Endothelial cell (in vitro differentiated cells): ENCODE results near the gene ZNF497. TPM values are rescaled to one million over a fixed set of nuclear protein-coding genes. Genes with fewer than 3 reads are reported as not detected.

ENCODE experiments used
- DNase-seq: peaks from one replicate; pipeline ENCODE4 v3.0.0; 2021; ENCODE audit warnings: low spot score
- H3K27ac Mint-ChIP-seq: one replicate; pipeline ENCODE4 v1.8.0; 2021; ENCODE audit warnings: mixed read lengths, inconsistent platforms; ENCODE audit not compliant: unreplicated experiment
- H3K27me3 Mint-ChIP-seq: one replicate; pipeline ENCODE4 v1.8.0; 2021; ENCODE audit warnings: mild to moderate bottlenecking, moderate library complexity, mixed read lengths, inconsistent platforms; ENCODE audit not compliant: unreplicated experiment
- H3K36me3 Mint-ChIP-seq: one replicate; pipeline ENCODE4 v1.8.0; 2021; ENCODE audit warnings: mild to moderate bottlenecking, low read depth, mixed read lengths, inconsistent platforms; ENCODE audit not compliant: unreplicated experiment
- H3K4me1 Mint-ChIP-seq: one replicate; pipeline ENCODE4 v1.8.0; 2021; ENCODE audit warnings: mild to moderate bottlenecking, mixed read lengths, inconsistent platforms; ENCODE audit not compliant: unreplicated experiment
- H3K4me3 Mint-ChIP-seq: one replicate; pipeline ENCODE4 v1.8.0; 2021; ENCODE audit warnings: mild to moderate bottlenecking, mixed read lengths, inconsistent platforms; ENCODE audit not compliant: unreplicated experiment
- H3K9me3 Mint-ChIP-seq: one replicate; pipeline ENCODE4 v1.8.0; 2021; ENCODE audit warnings: mixed read lengths, inconsistent platforms; ENCODE audit not compliant: unreplicated experiment
- microRNA-seq: library from miRNA; unstranded; fragments of <30 nt; microRNA quantifications from one replicate; pipeline ENCODE4, GENCODE V29; 2020; ENCODE audit not compliant: unreplicated experiment
- total RNA-seq: library from RNA; stranded (reverse); fragmentation: NEBNext Ultra II Directional; extraction: Animal tissue kit (Norgen Biotek cat#: 25700); gene quantifications from one replicate; pipeline ENCODE4 v1.2.1, GENCODE V29; 2021; ENCODE audit not compliant: unreplicated experiment
- TF ChIP-seq, protein P1 (sequence below): fragments of 200-600 bp; sonication (generic); IDR thresholded peaks from one replicate; pipeline ENCODE4 v1.5.0; 2021; ENCODE audit warnings: antibody characterized with exemption; ENCODE audit not compliant: unreplicated experiment

Gene ZNF497
- total RNA-seq, 1 donor from 2014 or later = 3.6 TPM

- peaks cover 39% of the 10 kb centered on the region for H3K36me3 Mint-ChIP-seq
- peak; percentile 91 for DNase-seq
- peak within 1 kb of the TSS; percentile 100 for H3K4me3 Mint-ChIP-seq
- TF ChIP-seq, protein P1, sequence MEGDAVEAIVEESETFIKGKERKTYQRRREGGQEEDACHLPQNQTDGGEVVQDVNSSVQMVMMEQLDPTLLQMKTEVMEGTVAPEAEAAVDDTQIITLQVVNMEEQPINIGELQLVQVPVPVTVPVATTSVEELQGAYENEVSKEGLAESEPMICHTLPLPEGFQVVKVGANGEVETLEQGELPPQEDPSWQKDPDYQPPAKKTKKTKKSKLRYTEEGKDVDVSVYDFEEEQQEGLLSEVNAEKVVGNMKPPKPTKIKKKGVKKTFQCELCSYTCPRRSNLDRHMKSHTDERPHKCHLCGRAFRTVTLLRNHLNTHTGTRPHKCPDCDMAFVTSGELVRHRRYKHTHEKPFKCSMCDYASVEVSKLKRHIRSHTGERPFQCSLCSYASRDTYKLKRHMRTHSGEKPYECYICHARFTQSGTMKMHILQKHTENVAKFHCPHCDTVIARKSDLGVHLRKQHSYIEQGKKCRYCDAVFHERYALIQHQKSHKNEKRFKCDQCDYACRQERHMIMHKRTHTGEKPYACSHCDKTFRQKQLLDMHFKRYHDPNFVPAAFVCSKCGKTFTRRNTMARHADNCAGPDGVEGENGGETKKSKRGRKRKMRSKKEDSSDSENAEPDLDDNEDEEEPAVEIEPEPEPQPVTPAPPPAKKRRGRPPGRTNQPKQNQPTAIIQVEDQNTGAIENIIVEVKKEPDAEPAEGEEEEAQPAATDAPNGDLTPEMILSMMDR = no peak
- H3K4me1 Mint-ChIP-seq = peaks cover 26% of the 10 kb centered on the region
- H3K27me3 Mint-ChIP-seq = peaks cover 11% of the 10 kb centered on the region
- H3K27ac Mint-ChIP-seq = peak within 1 kb of the TSS; percentile 100
- H3K9me3 Mint-ChIP-seq = no peaks in the 10 kb centered on the region
Measured at GRCh38 chr19:58305065-58305931, 57.3 kb downstream of the ZNF497 start, which contains the start of gene ERVK3-1. Gene ERVK3-1 (plus strand): TSS chr19:58305377. CDS start chr19:58312169, 6,792 bp downstream.

GRCh38 chr19:58304748-58305064 lies 57.8 kb downstream of the ZNF497 start:
- Mint-ChIP-seq H3K27me3 (peaks cover 11% of the 10 kb centered on the region), H3K4me3 (peak overlapping the region; percentile 100), H3K27ac (peak overlapping the region; percentile 100), H3K4me1 (peaks cover 23% of the 10 kb centered on the region), H3K9me3 (no peaks in the 10 kb centered on the region), H3K36me3 (peaks cover 43% of the 10 kb centered on the region)
- no peak for DNase-seq
- TF ChIP-seq, protein P1 = no peak

Small RNA genes within 50 kb of the gene (microRNA-seq; reads per million reads assigned to microRNA genes)
- gene MIR4754 (0.90 reads per million, percentile 9 among the genes with 10 or more reads in this experiment), gene MIR6806 (0.21 reads per million)

Other genes with a start within 250 kb of the ZNF497 start
- gene ZNF329, start 212.0 kb downstream of the ZNF497 start, total RNA-seq = 14.9 TPM
- gene ZNF274, start 179.7 kb downstream of the ZNF497 start, total RNA-seq = 21.4 TPM
- 44.3 TPM for gene ZNF544, start 133.8 kb downstream of the ZNF497 start, total RNA-seq
- 11.2 TPM for gene ZNF8, start 83.8 kb downstream of the ZNF497 start, total RNA-seq
- gene ERVK3-1, start 57.4 kb downstream of the ZNF497 start, total RNA-seq = 40.6 TPM
- gene ZSCAN22, start 35.8 kb downstream of the ZNF497 start, total RNA-seq = 3.2 TPM
- gene A1BG, start 9.3 kb downstream of the ZNF497 start, total RNA-seq = 41.9 TPM
- gene ZNF837, start 18.3 kb upstream of the ZNF497 start, total RNA-seq = 4.5 TPM
- gene RPS5, start 24.5 kb upstream of the ZNF497 start, total RNA-seq = 1,047 TPM
- not detected for gene RNF225, start 32.9 kb upstream of the ZNF497 start, total RNA-seq
- gene ZNF584, start 45.9 kb upstream of the ZNF497 start, total RNA-seq = 6.0 TPM
- gene ZNF132, start 77.4 kb upstream of the ZNF497 start, total RNA-seq = 1.2 TPM
- 5.2 TPM for gene ZNF324B, start 88.9 kb upstream of the ZNF497 start, total RNA-seq
- gene ZNF324, start 104.3 kb upstream of the ZNF497 start, total RNA-seq = 10.5 TPM
- 9.9 TPM for gene ZNF446, start 113.6 kb upstream of the ZNF497 start, total RNA-seq
- gene SLC27A5, start 149.2 kb upstream of the ZNF497 start, total RNA-seq = 4.7 TPM
- 22.2 TPM for gene ZBTB45, start 157.1 kb upstream of the ZNF497 start, total RNA-seq
- 457 TPM for gene TRIM28, start 181.3 kb upstream of the ZNF497 start, total RNA-seq
- 130 TPM for gene CHMP2A, start 192.4 kb upstream of the ZNF497 start, total RNA-seq
- 81.6 TPM for gene UBE2M, start 195.9 kb upstream of the ZNF497 start, total RNA-seq
- 18.6 TPM for gene MZF1, start 210.6 kb upstream of the ZNF497 start, total RNA-seq